Neural progenitor cell (in vitro differentiated cells): Measurements from ENCODE around the gene ASPDH. TPM values are rescaled to one million over a fixed set of nuclear protein-coding genes. Genes with fewer than 3 reads are reported as not detected.
A peak's percentile ranks its signal among the peaks of the same experiment; 100 is the strongest.

Source experiments
- DNase-seq: peaks from one replicate; pipeline ENCODE4 v3.0.0-alpha.2; 2016; ENCODE audit warnings: low spot score
- H2AFZ ChIP-seq: fragments of 200-600 bp; sonication (generic); replicated peaks from 2 replicates; pipeline ENCODE4 v1.6.1; 2016; ENCODE audit warnings: antibody characterized with exemption
- H3F3A ChIP-seq: fragments of 200-600 bp; sonication (generic); 2 replicates; pipeline ENCODE4 v1.6.1; 2016; ENCODE audit warnings: antibody characterized with exemption, low read depth
- H3K27ac ChIP-seq: fragments of 200-600 bp; sonication (generic); 2 replicates; pipeline ENCODE4 v1.5.1; 2016; ENCODE audit warnings: mild to moderate bottlenecking
- H3K27me3 ChIP-seq: fragments of 200-600 bp; sonication (generic); 2 replicates; pipeline ENCODE4 v1.6.1; 2016; ENCODE audit warnings: mild to moderate bottlenecking, moderate library complexity
- H3K36me3 ChIP-seq: fragments of 200-600 bp; sonication (generic); 2 replicates; pipeline ENCODE4 v1.5.1; 2016
- H3K4me1 ChIP-seq: fragments of 200-600 bp; sonication (generic); 2 replicates; pipeline ENCODE4 v1.6.1; 2016; ENCODE audit warnings: mixed run types
- H3K4me2 ChIP-seq: fragments of 200-600 bp; sonication (generic); 2 replicates; pipeline ENCODE4 v1.6.1; 2016
- H3K4me3 ChIP-seq: fragments of 200-600 bp; sonication (generic); 2 replicates; pipeline ENCODE4 v1.5.1; 2016
- H3K79me2 ChIP-seq: fragments of 200-600 bp; sonication (generic); 2 replicates; pipeline ENCODE4 v1.6.1; 2016; ENCODE audit warnings: low read depth
- H3K9ac ChIP-seq: fragments of 200-600 bp; sonication (generic); 2 replicates; pipeline ENCODE4 v1.6.1; 2016
- H3K9me3 ChIP-seq: fragments of 200-600 bp; sonication (generic); 2 replicates; pipeline ENCODE4 v1.5.1; 2016; ENCODE audit warnings: low read depth
- H4K20me1 ChIP-seq: fragments of 200-600 bp; sonication (generic); 2 replicates; pipeline ENCODE4 v1.6.1; 2016; ENCODE audit warnings: low read depth
- H3K27ac Mint-ChIP-seq: 3 replicates; pipeline ENCODE4 v1.8.0; 2021; ENCODE audit warnings: mixed read lengths
- H3K27me3 Mint-ChIP-seq: 2 replicates; pipeline ENCODE4 v1.8.0; 2022; ENCODE audit warnings: low read depth, mild to moderate bottlenecking, inconsistent platforms, moderate library complexity, mixed read lengths; ENCODE audit not compliant: insufficient read depth
- H3K36me3 Mint-ChIP-seq: 3 replicates; pipeline ENCODE4 v1.8.0; 2021; ENCODE audit warnings: mixed read lengths
- H3K4me1 Mint-ChIP-seq: 3 replicates; pipeline ENCODE4 v1.8.0; 2021; ENCODE audit warnings: mixed read lengths
- H3K4me3 Mint-ChIP-seq: 3 replicates; pipeline ENCODE4 v1.8.0; 2021; ENCODE audit warnings: mild to moderate bottlenecking, moderate library complexity, mixed read lengths
- H3K9me3 Mint-ChIP-seq: 3 replicates; pipeline ENCODE4 v1.8.0; 2020; ENCODE audit warnings: mixed read lengths
- CTCF ChIP-seq: fragments of 200-600 bp; sonication (generic); IDR thresholded peaks from 2 replicates; pipeline ENCODE4 v1.5.1; 2017; ENCODE audit warnings: antibody characterized with exemption, mild to moderate bottlenecking
- EZH2 ChIP-seq: fragments of 200-600 bp; sonication (generic); IDR thresholded peaks from 2 replicates; pipeline ENCODE4 v1.6.1; 2017; ENCODE audit warnings: antibody characterized with exemption, mild to moderate bottlenecking, moderate library complexity
- EZH2phosphoT487 ChIP-seq: fragments of 200-600 bp; sonication (generic); IDR thresholded peaks from 2 replicates; pipeline ENCODE4 v1.6.1; 2017; ENCODE audit warnings: antibody characterized with exemption
- total RNA-seq: library from RNA; depleted of rRNA; stranded (reverse); fragments of >200 nt; gene quantifications from 2 replicates; pipeline ENCODE4 v1.2.3, GENCODE V29; 2015; ENCODE audit warnings: low replicate concordance

ASPDH gene
- total RNA-seq, 1 donor from 2014 or later = not detected

- peaks cover 27% of the 10 kb centered on the region for H3K27me3 Mint-ChIP-seq
- no peak overlapping the region for H3K4me3 ChIP-seq
- no peaks in the 10 kb centered on the region for H3K36me3 ChIP-seq
- H3K27ac Mint-ChIP-seq = peak overlapping the region; percentile 91
- H3K4me3 Mint-ChIP-seq = peak overlapping the region; percentile 81
- no peaks in the 10 kb centered on the region for H3K36me3 Mint-ChIP-seq
- no peak overlapping the region for H3K27ac ChIP-seq
- no peaks in the 10 kb centered on the region for H4K20me1 ChIP-seq
- H3K4me2 ChIP-seq = no peak overlapping the region
- peaks cover 47% of the 10 kb centered on the region for H3K4me1 Mint-ChIP-seq
- DNase-seq = no peak
- no peaks in the 10 kb centered on the region for H3K9me3 ChIP-seq
- no peak overlapping the region for H3K9ac ChIP-seq
- H3K4me1 ChIP-seq = peaks cover 11% of the 10 kb centered on the region
- no peaks in the 10 kb centered on the region for H3K79me2 ChIP-seq
- TF ChIP-seq EZH2 = no peak
- TF ChIP-seq CTCF = no peak
- TF ChIP-seq EZH2phosphoT487 = no peak
- H3F3A ChIP-seq = no peaks in the 10 kb centered on the region
- H3K27me3 ChIP-seq = no peaks in the 10 kb centered on the region
- no peaks in the 10 kb centered on the region for H3K9me3 Mint-ChIP-seq
- no peak overlapping the region for H2AFZ ChIP-seq
Measured at GRCh38 chr19:50509366-50509765, 4.3 kb downstream of the ASPDH start.

- Histone ChIP-seq H3K27ac (no peak overlapping the region), H3K9ac (no peak overlapping the region), H3K4me1 (peaks cover 6% of the 10 kb centered on the region), H3K4me2 (no peak overlapping the region), H3K27me3 (no peaks in the 10 kb centered on the region), H3K9me3 (no peaks in the 10 kb centered on the region), H3K36me3 (no peaks in the 10 kb centered on the region), H4K20me1 (no peaks in the 10 kb centered on the region), H3F3A (no peaks in the 10 kb centered on the region), H3K4me3 (no peak overlapping the region), H2AFZ (no peak overlapping the region), H3K79me2 (no peaks in the 10 kb centered on the region)
- H3K4me3 Mint-ChIP-seq = peak overlapping the region; percentile 57
- H3K27me3 Mint-ChIP-seq = peaks cover 27% of the 10 kb centered on the region
- TF ChIP-seq EZH2 (no peak), CTCF (no peak), EZH2phosphoT487 (no peak)
- no peak for DNase-seq
- H3K27ac Mint-ChIP-seq = peak overlapping the region; percentile 97
- peaks cover 42% of the 10 kb centered on the region for H3K4me1 Mint-ChIP-seq
- H3K36me3 Mint-ChIP-seq = no peaks in the 10 kb centered on the region
- H3K9me3 Mint-ChIP-seq = no peaks in the 10 kb centered on the region
Measured at GRCh38 chr19:50508843-50509190, 4.9 kb downstream of the ASPDH start.

GRCh38 chr19:50507376-50507775 is 6.3 kb downstream of the ASPDH start:
- no peak for DNase-seq
- no peak overlapping the region for H3K27ac ChIP-seq

More at GRCh38 chr19:50507376-50507775, 6.3 kb downstream of the ASPDH start:
- Mint-ChIP-seq H3K4me3 (no peak overlapping the region), H3K27ac (no peak overlapping the region), H3K27me3 (peaks cover 22% of the 10 kb centered on the region), H3K36me3 (no peaks in the 10 kb centered on the region), H3K9me3 (no peaks in the 10 kb centered on the region), H3K4me1 (peaks cover 31% of the 10 kb centered on the region)
- TF ChIP-seq EZH2 (no peak), EZH2phosphoT487 (no peak), CTCF (no peak)
- Histone ChIP-seq H3K27me3 (no peaks in the 10 kb centered on the region), H3K9ac (no peak overlapping the region), H3K4me2 (no peak overlapping the region), H3K4me1 (peaks cover 3% of the 10 kb centered on the region), H3K9me3 (no peaks in the 10 kb centered on the region), H3K4me3 (no peak overlapping the region), H2AFZ (no peak overlapping the region), H4K20me1 (no peaks in the 10 kb centered on the region), H3K36me3 (no peaks in the 10 kb centered on the region), H3K79me2 (no peaks in the 10 kb centered on the region), H3F3A (no peaks in the 10 kb centered on the region)
